Peyer's patch (tissue), 4 donors: ENCODE measurements around the gene ATP7B.

ENCODE experiments used
- POLR2A ChIP-seq, 2 donors: fragments of 450-650 bp; IDR thresholded peaks; one replicate each; pipeline ENCODE4 v1.5.1; 2017; ENCODE audit warnings: antibody characterized with exemption in 2 of 2, mild to moderate bottlenecking in 2 of 2, moderate library complexity in 2 of 2
- TF ChIP-seq, protein P1 (sequence below), 6 experiments: fragments of 450-650 bp in 4 of 6; fragments of 200-600 bp in 2 of 6; sonication (generic) in 1 of 6; IDR thresholded peaks; one replicate each; pipeline ENCODE4 v1.5.1; 2017 to 2019; ENCODE audit warnings: antibody characterized with exemption in 6 of 6, mild to moderate bottlenecking in 3 of 6, moderate library complexity in 1 of 6

DNA sequence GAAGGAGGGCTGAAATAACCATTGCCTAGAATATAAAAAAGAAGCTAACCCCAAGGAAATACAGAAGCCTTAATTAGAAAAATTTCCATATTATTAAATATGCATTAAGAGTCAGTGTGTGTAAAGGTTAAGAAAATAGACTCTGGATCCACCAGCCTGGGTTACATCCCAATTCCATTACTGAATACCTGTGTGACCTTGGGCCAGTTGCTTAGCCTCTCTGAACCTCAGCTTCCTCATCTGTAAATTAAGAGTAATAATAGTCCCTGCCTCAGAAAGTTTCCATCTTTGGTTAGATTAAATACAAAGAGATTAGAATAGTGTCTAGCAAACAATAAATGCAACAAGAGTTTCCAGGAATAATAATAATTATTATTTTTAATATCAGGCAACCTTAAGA is 54.5 kb downstream of the ATP7B start:
- TF ChIP-seq, protein P1, sequence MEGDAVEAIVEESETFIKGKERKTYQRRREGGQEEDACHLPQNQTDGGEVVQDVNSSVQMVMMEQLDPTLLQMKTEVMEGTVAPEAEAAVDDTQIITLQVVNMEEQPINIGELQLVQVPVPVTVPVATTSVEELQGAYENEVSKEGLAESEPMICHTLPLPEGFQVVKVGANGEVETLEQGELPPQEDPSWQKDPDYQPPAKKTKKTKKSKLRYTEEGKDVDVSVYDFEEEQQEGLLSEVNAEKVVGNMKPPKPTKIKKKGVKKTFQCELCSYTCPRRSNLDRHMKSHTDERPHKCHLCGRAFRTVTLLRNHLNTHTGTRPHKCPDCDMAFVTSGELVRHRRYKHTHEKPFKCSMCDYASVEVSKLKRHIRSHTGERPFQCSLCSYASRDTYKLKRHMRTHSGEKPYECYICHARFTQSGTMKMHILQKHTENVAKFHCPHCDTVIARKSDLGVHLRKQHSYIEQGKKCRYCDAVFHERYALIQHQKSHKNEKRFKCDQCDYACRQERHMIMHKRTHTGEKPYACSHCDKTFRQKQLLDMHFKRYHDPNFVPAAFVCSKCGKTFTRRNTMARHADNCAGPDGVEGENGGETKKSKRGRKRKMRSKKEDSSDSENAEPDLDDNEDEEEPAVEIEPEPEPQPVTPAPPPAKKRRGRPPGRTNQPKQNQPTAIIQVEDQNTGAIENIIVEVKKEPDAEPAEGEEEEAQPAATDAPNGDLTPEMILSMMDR (IDR thresholded peaks at IDR 0.05), result no peak
- no peak for TF ChIP-seq POLR2A (IDR thresholded peaks at IDR 0.05)
